GM12801 (cell line): ENCODE measurements around the gene IGHMBP2.

ENCODE experiments used
- CTCF ChIP-seq: IDR thresholded peaks from one replicate; pipeline ENCODE4 v1.5.1; 2011; ENCODE audit warnings: control low read depth; ENCODE audit not compliant: insufficient read length; ENCODE audit errors: extremely low read depth

Gene IGHMBP2

GRCh38 chr11:68903288-68904247 lies at the start of gene IGHMBP2, which contains the start of gene MRPL21:
IGHMBP2 (plus strand) TSS chr11:68903891; CDS start chr11:68903953, 62 bp downstream.
MRPL21 (minus strand) TSS chr11:68903832; CDS start chr11:68903810, 22 bp downstream.
- no peak for TF ChIP-seq CTCF

- TF ChIP-seq CTCF, result no peak
Observed at GRCh38 chr11:68854273-68854958, 49.3 kb upstream of the IGHMBP2 start.

- TF ChIP-seq CTCF, result no peak
Observed at GRCh38 chr11:68855205-68855981, 48.3 kb upstream of the IGHMBP2 start.

- no peak for TF ChIP-seq CTCF
Observed at GRCh38 chr11:68857037-68857586, 46.6 kb upstream of the IGHMBP2 start.

- TF ChIP-seq CTCF, result no peak
Observed at GRCh38 chr11:68859123-68859522, 44.6 kb upstream of the IGHMBP2 start.

- no peak for TF ChIP-seq CTCF
Observed at GRCh38 chr11:68862421-68862820, 41.3 kb upstream of the IGHMBP2 start.
